Gastroesophageal sphincter (tissue), 4 donors: ENCODE data around the gene PIAS2. TPM values are rescaled to one million over a fixed set of nuclear protein-coding genes. Genes with fewer than 3 reads are reported as not detected.

Source experiments
- ATAC-seq: fragments of 150-250 bp; one replicate; pipeline ENCODE4 v1.9.1; 2016; ENCODE audit warnings: mild to moderate bottlenecking, moderate library complexity
- H3K27ac ChIP-seq, 4 donors: fragments of 200-600 bp; sonication (generic) in 3 of 4; 1 replicate in 3 of 4; 2 replicates in 1 of 4; pipeline ENCODE4 v1.5.1; 2016 to 2019
- H3K27me3 ChIP-seq: fragments of 200-600 bp; sonication (generic); one replicate; pipeline ENCODE4 v1.5.1; 2019
- H3K36me3 ChIP-seq, 2 donors: fragments of 200-600 bp; sonication (generic); one replicate each; pipeline ENCODE4 v1.5.1; 2019; ENCODE audit warnings: control low read depth in 1 of 2
- H3K4me1 ChIP-seq, 3 donors: fragments of 200-600 bp; sonication (generic); 1 replicate in 2 of 3; 2 replicates in 1 of 3; pipeline ENCODE4 v1.5.1; 2016 to 2019; ENCODE audit warnings: control low read depth in 2 of 3
- H3K4me3 ChIP-seq, 2 donors: fragments of 200-600 bp; sonication (generic); one replicate each; pipeline ENCODE4 v1.5.1; 2019; ENCODE audit warnings: mild to moderate bottlenecking in 1 of 2, moderate library complexity in 1 of 2
- H3K9me3 ChIP-seq, 3 donors: fragments of 200-600 bp; sonication (generic); one replicate each; pipeline ENCODE4 v1.5.1; 2017 to 2019; ENCODE audit warnings: control low read depth in 2 of 3
- CTCF ChIP-seq, 4 experiments: fragments of 200-600 bp in 2 of 4; fragments of 450-650 bp in 2 of 4; sonication (generic) in 1 of 4; IDR thresholded peaks; one replicate each; pipeline ENCODE4 v1.5.1; 2017 to 2019; ENCODE audit warnings: antibody characterized with exemption in 4 of 4, mild to moderate bottlenecking in 2 of 4, moderate library complexity in 2 of 4
- EP300 ChIP-seq: sonication (generic); formaldehyde crosslinking; IDR thresholded peaks from one replicate; pipeline ENCODE4 v1.6.1; 2017; ENCODE audit warnings: antibody characterized with exemption, mild to moderate bottlenecking
- POLR2A ChIP-seq, 2 donors: fragments of 450-650 bp; IDR thresholded peaks; one replicate each; pipeline ENCODE4 v1.6.1; 2017; ENCODE audit warnings: antibody characterized with exemption in 2 of 2, mild to moderate bottlenecking in 2 of 2, moderate library complexity in 1 of 2
- POLR2AphosphoS5 ChIP-seq: sonication (generic); formaldehyde crosslinking; IDR thresholded peaks from one replicate; pipeline ENCODE4 v1.6.1; 2017; ENCODE audit warnings: antibody characterized with exemption
- WGBS, 2 donors: methylation state at CpG; one replicate each; pipeline ENCODE4 v1.1.5; 2018; ENCODE audit warnings: low coverage in 1 of 2; 5-methylcytosine and 5-hydroxymethylcytosine counted together
- total RNA-seq, 4 donors: library from RNA; depleted of rRNA; stranded (reverse); fragments of >200 nt; gene quantifications; one replicate each; pipeline ENCODE4 v1.1.0, GENCODE V29; 2016

Gene PIAS2
- total RNA-seq, 4 donors from 2014 or later, result 26.4 to 31.0 (median 28.1) TPM

DNA sequence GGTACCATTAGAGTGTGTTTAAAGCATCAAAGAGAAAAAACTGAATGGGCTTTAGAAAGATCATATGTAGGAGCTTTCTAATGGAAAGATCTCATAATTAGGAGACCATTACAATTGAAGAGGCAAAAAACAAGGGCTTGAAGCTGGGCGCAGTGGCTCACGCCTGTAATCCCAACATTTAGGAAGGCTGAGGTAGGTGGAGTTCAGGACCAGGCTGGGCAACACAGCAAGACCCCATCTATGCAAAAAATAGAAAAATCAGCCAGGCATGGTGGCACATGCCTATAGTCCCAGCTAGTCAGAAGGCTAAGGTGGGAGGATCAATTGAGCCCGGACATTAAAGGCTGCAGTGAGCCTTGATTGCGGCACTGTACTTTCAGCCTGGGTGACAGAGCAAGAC, 59.0 kb downstream of the PIAS2 start:
- Histone ChIP-seq H3K36me3 (peaks cover 0 to 27% of the 10 kb centered on the region in 2 donors), H3K4me3 (no peak overlapping the region), H3K27ac (no peak overlapping the region), H3K27me3 (no peaks in the 10 kb centered on the region), H3K4me1 (no peaks in the 10 kb centered on the region), H3K9me3 (no peaks in the 10 kb centered on the region)
- WGBS, 2 donors, result 93 to 96% methylated on average over 3 to 4 of the region's 4 CpGs
- no peak for TF ChIP-seq CTCF (IDR thresholded peaks at IDR 0.05)
- TF ChIP-seq POLR2AphosphoS5, result no peak
- no peak for TF ChIP-seq EP300
- no peak for TF ChIP-seq POLR2A (IDR thresholded peaks at IDR 0.05)
- no peak for ATAC-seq

DNA sequence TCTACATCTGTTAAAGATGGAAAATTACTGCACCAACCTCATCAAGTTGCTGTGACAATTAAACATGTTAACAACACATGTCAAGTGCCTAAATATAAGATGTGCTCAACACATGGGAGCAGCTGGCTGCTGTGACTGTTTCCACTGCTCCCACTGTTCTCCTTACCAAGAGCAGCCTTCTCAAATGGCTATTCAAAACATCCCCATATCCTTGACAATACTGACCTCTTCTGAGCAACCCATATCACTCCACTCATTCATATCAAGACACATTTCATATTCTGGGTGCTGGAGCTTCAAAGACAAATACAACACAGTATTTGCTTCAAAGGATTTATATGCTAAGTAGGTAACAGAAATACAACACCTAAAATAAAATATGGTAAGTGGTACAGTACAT, 60.3 kb downstream of the PIAS2 start:
- H3K36me3 ChIP-seq, result peaks cover 0 to 36% of the 10 kb centered on the region in 2 donors
- no peak overlapping the region for H3K4me3 ChIP-seq
- TF ChIP-seq CTCF (IDR thresholded peaks at IDR 0.05), result no peak
- no peak for TF ChIP-seq POLR2AphosphoS5
- TF ChIP-seq POLR2A (IDR thresholded peaks at IDR 0.05), result no peak
- no peak for TF ChIP-seq EP300
- no peaks in the 10 kb centered on the region for H3K4me1 ChIP-seq
- no peaks in the 10 kb centered on the region for H3K9me3 ChIP-seq
- H3K27me3 ChIP-seq, result no peaks in the 10 kb centered on the region
- no peak for ATAC-seq
- H3K27ac ChIP-seq, result no peak overlapping the region

- Histone ChIP-seq H3K36me3 (peaks cover 0 to 29% of the 10 kb centered on the region in 2 donors), H3K4me1 (no peaks in the 10 kb centered on the region), H3K27me3 (no peaks in the 10 kb centered on the region), H3K9me3 (no peaks in the 10 kb centered on the region), H3K4me3 (no peak overlapping the region), H3K27ac (no peak overlapping the region)
- ATAC-seq, result no peak
- TF ChIP-seq POLR2A (IDR thresholded peaks at IDR 0.05), result no peak
- no peak for TF ChIP-seq EP300
- no peak for TF ChIP-seq POLR2AphosphoS5
- no peak for TF ChIP-seq CTCF (IDR thresholded peaks at IDR 0.05)
Observed at GRCh38 chr18:46849007-46849406, 68.3 kb downstream of the PIAS2 start.

GRCh38 chr18:46843372-46843771, 73.9 kb downstream of the PIAS2 start:
- no peaks in the 10 kb centered on the region for H3K4me1 ChIP-seq
- H3K9me3 ChIP-seq, result no peaks in the 10 kb centered on the region
- ATAC-seq, result no peak
- H3K36me3 ChIP-seq, result peaks cover 0 to 23% of the 10 kb centered on the region in 2 donors
- 100% methylated on average over 1 of the region's 1 CpG for WGBS, 2 donors
- H3K4me3 ChIP-seq, result no peak overlapping the region
- no peak overlapping the region for H3K27ac ChIP-seq
- TF ChIP-seq CTCF (IDR thresholded peaks at IDR 0.05) (no peak), POLR2AphosphoS5 (no peak), EP300 (no peak), POLR2A (IDR thresholded peaks at IDR 0.05) (no peak)
- H3K27me3 ChIP-seq, result no peaks in the 10 kb centered on the region

DNA sequence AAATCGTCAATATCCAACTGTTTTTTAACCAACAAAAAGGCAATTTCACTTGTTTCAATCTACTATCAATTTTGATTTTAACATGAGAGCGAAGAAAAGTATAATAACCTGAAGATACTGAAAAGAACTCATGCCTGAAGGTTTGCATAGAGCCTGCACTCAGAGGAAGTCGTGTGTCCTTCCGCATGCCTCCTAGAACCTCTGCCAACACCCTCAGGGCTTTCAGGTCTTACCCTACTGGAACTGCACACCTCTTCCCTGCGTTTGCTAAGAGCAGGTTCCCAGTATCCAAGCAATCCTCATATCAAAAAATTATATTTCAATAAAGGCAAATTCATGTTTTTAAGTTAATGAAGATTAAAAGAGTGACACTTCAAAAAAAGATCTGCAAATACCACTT, 74.7 kb downstream of the PIAS2 start:
- TF ChIP-seq POLR2A (IDR thresholded peaks at IDR 0.05) (no peak), CTCF (IDR thresholded peaks at IDR 0.05) (no peak), POLR2AphosphoS5 (no peak), EP300 (no peak)
- Histone ChIP-seq H3K27me3 (no peaks in the 10 kb centered on the region), H3K36me3 (peaks cover 0 to 23% of the 10 kb centered on the region in 2 donors), H3K4me1 (no peaks in the 10 kb centered on the region), H3K9me3 (no peaks in the 10 kb centered on the region), H3K4me3 (no peak overlapping the region), H3K27ac (no peak overlapping the region)
- WGBS, 2 donors, result 83 to 95% methylated on average over 4 to 5 of the region's 5 CpGs
- ATAC-seq, result no peak
